Gastroesophageal sphincter (tissue), 4 donors: Measurements from ENCODE around the gene ETFDH. TPM values are rescaled to one million over a fixed set of nuclear protein-coding genes. Genes with fewer than 3 reads are reported as not detected.
A peak's percentile ranks its signal among the peaks of the same experiment; 100 is the strongest.

Experiments used
- ATAC-seq: fragments of 150-250 bp; one replicate; pipeline ENCODE4 v1.9.1; 2016; ENCODE audit warnings: mild to moderate bottlenecking, moderate library complexity
- H3K27ac ChIP-seq, 4 donors: fragments of 200-600 bp; sonication (generic) in 3 of 4; 1 replicate in 3 of 4; 2 replicates in 1 of 4; pipeline ENCODE4 v1.5.1; 2016 to 2019
- H3K27me3 ChIP-seq: fragments of 200-600 bp; sonication (generic); one replicate; pipeline ENCODE4 v1.5.1; 2019
- H3K36me3 ChIP-seq, 2 donors: fragments of 200-600 bp; sonication (generic); one replicate each; pipeline ENCODE4 v1.5.1; 2019; ENCODE audit warnings: control low read depth in 1 of 2
- H3K4me1 ChIP-seq, 3 donors: fragments of 200-600 bp; sonication (generic); 1 replicate in 2 of 3; 2 replicates in 1 of 3; pipeline ENCODE4 v1.5.1; 2016 to 2019; ENCODE audit warnings: control low read depth in 2 of 3
- H3K4me3 ChIP-seq, 2 donors: fragments of 200-600 bp; sonication (generic); one replicate each; pipeline ENCODE4 v1.5.1; 2019; ENCODE audit warnings: mild to moderate bottlenecking in 1 of 2, moderate library complexity in 1 of 2
- H3K9me3 ChIP-seq, 3 donors: fragments of 200-600 bp; sonication (generic); one replicate each; pipeline ENCODE4 v1.5.1; 2017 to 2019; ENCODE audit warnings: control low read depth in 2 of 3
- CTCF ChIP-seq, 4 experiments: fragments of 200-600 bp in 2 of 4; fragments of 450-650 bp in 2 of 4; sonication (generic) in 1 of 4; IDR thresholded peaks; one replicate each; pipeline ENCODE4 v1.5.1; 2017 to 2019; ENCODE audit warnings: antibody characterized with exemption in 4 of 4, mild to moderate bottlenecking in 2 of 4, moderate library complexity in 2 of 4
- EP300 ChIP-seq: sonication (generic); formaldehyde crosslinking; IDR thresholded peaks from one replicate; pipeline ENCODE4 v1.6.1; 2017; ENCODE audit warnings: antibody characterized with exemption, mild to moderate bottlenecking
- POLR2A ChIP-seq, 2 donors: fragments of 450-650 bp; IDR thresholded peaks; one replicate each; pipeline ENCODE4 v1.6.1; 2017; ENCODE audit warnings: antibody characterized with exemption in 2 of 2, mild to moderate bottlenecking in 2 of 2, moderate library complexity in 1 of 2
- POLR2AphosphoS5 ChIP-seq: sonication (generic); formaldehyde crosslinking; IDR thresholded peaks from one replicate; pipeline ENCODE4 v1.6.1; 2017; ENCODE audit warnings: antibody characterized with exemption
- WGBS, 2 donors: methylation state at CpG; one replicate each; pipeline ENCODE4 v1.1.5; 2018; ENCODE audit warnings: low coverage in 1 of 2; 5-methylcytosine and 5-hydroxymethylcytosine counted together
- total RNA-seq, 4 donors: library from RNA; depleted of rRNA; stranded (reverse); fragments of >200 nt; gene quantifications; one replicate each; pipeline ENCODE4 v1.1.0, GENCODE V29; 2016

ETFDH gene
- total RNA-seq, 4 donors from 2014 or later = 32.0 to 46.7 (median 38.9) TPM

GRCh38 chr4:158669310-158669709, 2.8 kb upstream of the ETFDH start:
- no peak for ATAC-seq
- Histone ChIP-seq H3K27me3 (no peaks in the 10 kb centered on the region), H3K4me1 (peaks cover 2 to 33% (median 9%) of the 10 kb centered on the region in 3 donors), H3K27ac (no peak overlapping the region), H3K36me3 (no peaks in the 10 kb centered on the region), H3K9me3 (no peaks in the 10 kb centered on the region), H3K4me3 (no peak overlapping the region)
- WGBS, 2 donors = 76 to 82% methylated on average over 7 of the region's 7 CpGs
- TF ChIP-seq EP300 = no peak
- no peak for TF ChIP-seq CTCF (IDR thresholded peaks at IDR 0.05)

DNA sequence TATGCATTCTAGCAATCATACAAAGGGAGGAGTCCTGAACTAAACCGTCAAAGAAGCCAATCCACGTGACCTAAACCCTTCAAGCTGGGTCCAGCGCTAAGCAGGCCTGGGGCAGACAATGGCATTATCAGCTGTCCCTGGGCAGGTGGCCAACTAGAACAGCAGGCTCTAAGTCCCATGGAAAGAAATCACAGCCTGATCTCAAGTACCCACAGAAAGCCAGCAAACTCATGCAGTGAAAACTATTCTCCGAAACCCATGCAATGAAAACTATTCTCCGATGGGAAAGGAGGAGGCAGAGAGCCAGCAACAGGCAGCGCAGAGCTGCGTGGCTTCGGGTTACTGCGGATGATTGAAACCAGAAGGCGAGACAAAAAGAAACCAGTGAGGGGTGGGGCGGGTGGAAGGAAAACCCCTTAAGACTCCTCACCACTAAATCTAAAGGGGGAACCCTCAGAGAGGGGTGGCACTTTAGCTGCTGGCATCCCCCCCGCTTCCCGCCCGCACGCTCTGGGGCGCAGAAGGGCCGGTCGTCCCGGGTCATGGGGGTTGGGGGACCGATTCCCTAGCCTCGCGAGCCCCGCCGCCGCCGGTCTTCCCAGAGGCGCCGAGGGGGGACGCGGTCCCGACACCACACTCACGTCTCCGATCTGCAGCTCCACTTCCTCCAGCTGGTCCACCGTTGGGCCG, 976 bp upstream of the ETFDH start:
- Histone ChIP-seq H3K27me3 (no peaks in the 10 kb centered on the region), H3K36me3 (no peaks in the 10 kb centered on the region), H3K9me3 (no peaks in the 10 kb centered on the region), H3K27ac (peak overlapping the region; percentile 89 to 98 (median 96)), H3K4me1 (peaks cover 2 to 43% (median 9%) of the 10 kb centered on the region in 3 donors), H3K4me3 (peak overlapping the region; percentile 81 to 93)
- no peak for TF ChIP-seq POLR2AphosphoS5
- no peak for ATAC-seq
- WGBS, 2 donors = 1% methylated on average over 8 of the region's 35 CpGs; no CpG with 5 or more reads in 1 of the 2 donors

- H3K4me1 ChIP-seq = peaks cover 2 to 43% (median 9%) of the 10 kb centered on the region in 3 donors
- peak within 1 kb of the TSS; percentile 81 to 93 for H3K4me3 ChIP-seq
- no peaks in the 10 kb centered on the region for H3K27me3 ChIP-seq
- no peaks in the 10 kb centered on the region for H3K9me3 ChIP-seq
- H3K27ac ChIP-seq = peak within 1 kb of the TSS; percentile 89 to 98 (median 96)
- peak; percentile 3 for ATAC-seq
- TF ChIP-seq CTCF (IDR thresholded peaks at IDR 0.05) (no peak), POLR2A (IDR thresholded peaks at IDR 0.05) (no peak), EP300 (no peak), POLR2AphosphoS5 (no peak)
- H3K36me3 ChIP-seq = no peaks in the 10 kb centered on the region
- no CpG with 5 or more reads among the region's 20 CpGs for WGBS, 2 donors
Measured at GRCh38 chr4:158671665-158671914, 506 bp upstream of the ETFDH start, which contains the start of gene C4orf46. TSS of gene C4orf46 (minus strand) at chr4:158671887. CDS start at chr4:158671801, 86 bp downstream.

GRCh38 chr4:158673633-158674032, 1.5 kb downstream of the ETFDH start:
- H3K27ac ChIP-seq = no peak overlapping the region
- no peak for ATAC-seq
- no peaks in the 10 kb centered on the region for H3K9me3 ChIP-seq
- no peak for TF ChIP-seq CTCF (IDR thresholded peaks at IDR 0.05)
- TF ChIP-seq POLR2AphosphoS5 = no peak
- TF ChIP-seq EP300 = no peak
- TF ChIP-seq POLR2A (IDR thresholded peaks at IDR 0.05) = no peak
- WGBS, 2 donors = 84 to 86% methylated on average over 3 of the region's 3 CpGs
- no peaks in the 10 kb centered on the region for H3K27me3 ChIP-seq
- H3K36me3 ChIP-seq = no peaks in the 10 kb centered on the region
- H3K4me1 ChIP-seq = peaks cover 2 to 43% (median 9%) of the 10 kb centered on the region in 3 donors
- no peak overlapping the region for H3K4me3 ChIP-seq

DNA sequence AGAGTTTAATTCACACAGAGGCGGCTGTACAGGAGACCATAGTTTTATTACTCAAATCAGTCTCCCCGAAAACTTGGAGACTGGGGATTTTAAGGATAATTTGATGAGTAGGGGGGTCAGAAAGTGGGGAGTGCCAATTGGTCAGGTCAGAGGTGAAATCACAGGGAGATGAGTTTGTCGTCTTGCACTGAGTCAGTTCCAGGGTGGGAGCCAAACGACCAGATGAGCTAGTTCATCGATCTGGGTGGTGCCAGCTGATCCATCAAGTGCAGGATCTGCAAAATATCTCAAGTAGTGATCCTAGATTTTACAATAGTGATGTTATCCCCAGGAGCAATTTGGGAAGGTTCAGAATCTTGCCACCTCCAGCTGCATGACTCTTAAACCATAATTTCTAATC, 4.0 kb downstream of the ETFDH start:
- WGBS, 2 donors = 73 to 77% methylated on average over 3 to 4 of the region's 5 CpGs
- Histone ChIP-seq H3K36me3 (peaks cover 0 to 7% of the 10 kb centered on the region in 2 donors), H3K27ac (no peak overlapping the region), H3K4me1 (peaks cover 2 to 32% (median 3%) of the 10 kb centered on the region in 3 donors), H3K9me3 (no peaks in the 10 kb centered on the region), H3K27me3 (no peaks in the 10 kb centered on the region), H3K4me3 (no peak overlapping the region)
- no peak for TF ChIP-seq CTCF (IDR thresholded peaks at IDR 0.05)
- no peak for TF ChIP-seq EP300
- TF ChIP-seq POLR2A (IDR thresholded peaks at IDR 0.05) = no peak
- TF ChIP-seq POLR2AphosphoS5 = no peak
- ATAC-seq = no peak
